Fibroblast of villous mesenchyme (primary cell): Measurements from ENCODE around the gene NSUN7. TPM values are rescaled to one million over a fixed set of nuclear protein-coding genes. Genes with fewer than 3 reads are reported as not detected.

ENCODE experiments used
- DNase-seq: peaks from one replicate; pipeline ENCODE4 v3.0.0-alpha.2; 2010; ENCODE audit warnings: low read depth
- H3K4me3 ChIP-seq: 2 replicates; pipeline ENCODE4 v1.5.1; 2011; ENCODE audit warnings: low read depth, mild to moderate bottlenecking, low read length
- total RNA-seq: library from RNA; depleted of rRNA; stranded (reverse); fragments of >200 nt; gene quantifications from 2 replicates; pipeline ENCODE4 v1.2.3, GENCODE V29; 2012
- TF ChIP-seq, protein P1 (sequence below): IDR thresholded peaks from 2 replicates; pipeline ENCODE4 v1.5.1; 2012; ENCODE audit warnings: low read depth, mild to moderate bottlenecking, low read length; ENCODE audit not compliant: insufficient read depth

The NSUN7 gene
- total RNA-seq, 1 donor = 0.86 TPM

DNA sequence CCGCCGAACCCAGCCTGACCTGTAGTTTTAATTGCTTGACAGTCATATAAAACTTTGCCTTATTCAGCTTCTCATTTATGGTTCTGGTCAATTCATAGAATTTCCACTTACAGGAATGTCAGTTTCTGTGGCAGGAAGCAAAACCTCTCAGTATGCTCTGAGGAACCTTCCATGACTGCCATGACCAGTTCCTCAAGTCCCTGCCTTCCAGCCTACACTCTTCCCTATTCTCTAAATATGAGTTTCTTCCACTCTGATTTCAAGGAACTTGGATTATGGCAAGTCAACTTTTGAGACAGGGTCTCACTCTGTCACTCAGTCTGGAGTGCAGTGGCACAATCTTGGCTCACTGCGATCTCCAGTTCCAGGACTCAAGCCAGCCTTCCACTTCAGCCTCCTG lies 26.0 kb upstream of the NSUN7 start:
- no peak for DNase-seq
- H3K4me3 ChIP-seq = no peak overlapping the region
- TF ChIP-seq, protein P1, sequence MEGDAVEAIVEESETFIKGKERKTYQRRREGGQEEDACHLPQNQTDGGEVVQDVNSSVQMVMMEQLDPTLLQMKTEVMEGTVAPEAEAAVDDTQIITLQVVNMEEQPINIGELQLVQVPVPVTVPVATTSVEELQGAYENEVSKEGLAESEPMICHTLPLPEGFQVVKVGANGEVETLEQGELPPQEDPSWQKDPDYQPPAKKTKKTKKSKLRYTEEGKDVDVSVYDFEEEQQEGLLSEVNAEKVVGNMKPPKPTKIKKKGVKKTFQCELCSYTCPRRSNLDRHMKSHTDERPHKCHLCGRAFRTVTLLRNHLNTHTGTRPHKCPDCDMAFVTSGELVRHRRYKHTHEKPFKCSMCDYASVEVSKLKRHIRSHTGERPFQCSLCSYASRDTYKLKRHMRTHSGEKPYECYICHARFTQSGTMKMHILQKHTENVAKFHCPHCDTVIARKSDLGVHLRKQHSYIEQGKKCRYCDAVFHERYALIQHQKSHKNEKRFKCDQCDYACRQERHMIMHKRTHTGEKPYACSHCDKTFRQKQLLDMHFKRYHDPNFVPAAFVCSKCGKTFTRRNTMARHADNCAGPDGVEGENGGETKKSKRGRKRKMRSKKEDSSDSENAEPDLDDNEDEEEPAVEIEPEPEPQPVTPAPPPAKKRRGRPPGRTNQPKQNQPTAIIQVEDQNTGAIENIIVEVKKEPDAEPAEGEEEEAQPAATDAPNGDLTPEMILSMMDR = no peak

GRCh38 chr4:40728333-40728732 lies 21.4 kb upstream of the NSUN7 start:
- no peak overlapping the region for H3K4me3 ChIP-seq
- TF ChIP-seq, protein P1 = no peak
- DNase-seq = no peak

GRCh38 chr4:40729555-40729954 lies 20.2 kb upstream of the NSUN7 start:
- TF ChIP-seq, protein P1 = no peak
- no peak overlapping the region for H3K4me3 ChIP-seq
- no peak for DNase-seq

DNA sequence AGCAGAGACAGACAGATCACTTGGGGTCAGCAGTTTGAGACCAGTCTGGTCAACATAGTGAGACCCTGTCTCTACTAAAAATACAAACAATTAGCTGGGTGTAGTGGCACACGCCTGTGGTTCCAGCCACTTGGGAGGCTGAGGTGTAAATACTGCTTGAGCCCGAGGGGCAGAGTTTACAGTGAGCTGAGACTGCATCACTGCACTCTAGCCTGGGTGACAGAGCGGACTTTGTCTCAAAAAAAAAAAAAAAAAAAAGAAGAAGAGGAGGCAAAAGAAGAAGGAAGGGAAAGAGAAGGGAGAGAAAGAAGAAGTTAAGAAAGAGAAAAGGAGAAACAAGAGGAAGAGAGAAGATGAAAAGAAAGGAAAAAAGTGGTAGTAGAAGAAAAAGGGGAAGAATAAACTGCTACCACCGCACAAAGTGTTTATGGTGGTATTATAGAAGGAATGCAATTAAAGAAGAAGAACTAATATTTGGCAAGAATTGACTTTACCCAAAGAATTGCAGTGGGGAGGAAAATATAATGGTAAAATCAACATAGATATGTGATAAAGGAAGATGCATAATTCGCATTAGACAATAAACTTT lies 19.6 kb upstream of the NSUN7 start:
- DNase-seq = no peak
- no peak overlapping the region for H3K4me3 ChIP-seq
- TF ChIP-seq, protein P1 = no peak

DNA sequence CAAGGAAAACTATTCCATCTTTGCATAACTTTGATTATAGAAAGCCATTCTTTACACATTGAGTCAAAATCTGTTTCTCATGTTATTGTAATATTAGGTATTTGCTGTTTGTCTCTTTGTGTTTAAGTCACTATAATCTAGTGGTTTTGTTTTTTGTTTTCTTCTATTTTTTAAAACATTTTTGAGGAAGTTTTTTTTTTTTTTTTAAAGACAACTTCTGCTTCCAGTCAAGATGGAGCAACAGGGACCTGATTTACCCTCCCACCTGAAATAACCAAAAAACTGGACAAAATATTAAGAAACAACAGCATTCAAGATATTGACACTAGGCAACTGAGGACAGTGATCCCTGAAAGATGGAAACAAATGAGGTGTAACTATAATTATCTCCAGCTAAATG lies 18.4 kb upstream of the NSUN7 start:
- no peak overlapping the region for H3K4me3 ChIP-seq
- TF ChIP-seq, protein P1 = no peak
- DNase-seq = no peak

- no peak overlapping the region for H3K4me3 ChIP-seq
- TF ChIP-seq, protein P1 = no peak
- no peak for DNase-seq
These were observed 17.9 kb upstream of the NSUN7 start for GRCh38 chr4:40731792-40732245.

DNA sequence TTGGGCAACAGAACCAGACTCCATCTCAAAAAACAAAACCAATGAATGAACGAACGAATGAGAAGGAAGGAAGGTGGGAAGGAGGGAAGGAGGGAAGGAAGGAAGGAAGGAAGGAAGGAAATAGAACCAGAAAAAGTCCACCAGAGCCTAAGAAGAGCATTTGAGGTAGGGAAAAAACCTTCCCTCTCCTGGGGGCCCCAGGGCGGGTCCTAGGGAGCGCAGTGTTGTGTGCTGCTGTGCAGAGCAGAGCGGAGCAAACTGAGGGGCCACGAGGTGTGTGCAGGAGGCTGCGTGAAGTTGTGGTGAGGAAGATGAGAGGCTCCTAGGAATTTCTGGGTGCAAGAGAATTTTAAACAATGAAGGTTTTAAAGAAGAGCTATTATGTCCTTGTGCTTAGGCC lies 16.0 kb upstream of the NSUN7 start:
- DNase-seq = no peak
- no peak overlapping the region for H3K4me3 ChIP-seq
- TF ChIP-seq, protein P1 = no peak
